K562 (cell line): ENCODE measurements around the gene UBE2K.

Experiments
- EZH2 ChIP-seq: IDR thresholded peaks from 2 replicates; pipeline ENCODE4 v1.6.1; 2012; ENCODE audit warnings: low read depth, mild to moderate bottlenecking, inconsistent platforms, low read length, borderline replicate concordance
- NR2C1 ChIP-seq, 2 experiments: fragments of 450-650 bp; IDR thresholded peaks; 2 replicates each; pipeline ENCODE4 v1.6.1; 2017; ENCODE audit warnings: mild to moderate bottlenecking in 2 of 2, antibody characterized with exemption in 1 of 2, inconsistent platforms in 1 of 2, missing compliant biosample characterization in 1 of 2, missing genetic modification characterization in 1 of 2
- POLR2A ChIP-seq: fragments of 450-650 bp; conservative IDR thresholded peaks from 2 replicates; pipeline ENCODE4 v1.6.1; 2016
- SP2 ChIP-seq: IDR thresholded peaks from 2 replicates; pipeline ENCODE4 v1.6.1; 2011; ENCODE audit warnings: mild to moderate bottlenecking, low read depth, low read length, moderate library complexity; ENCODE audit not compliant: poor library complexity, severe bottlenecking; ENCODE audit errors: extremely low read depth

- TF ChIP-seq SP2 (no peak), NR2C1 (IDR thresholded peaks at IDR 0.05) (no peak), NR2C1 (tag; IDR thresholded peaks at IDR 0.05) (no peak), EZH2 (no peak), POLR2A (no peak)
Measured at GRCh38 chr4:39750216-39750615, 52.3 kb downstream of the UBE2K start.
